Measurements from ENCODE around the gene MPV17L2. TPM values are rescaled to one million over a fixed set of nuclear protein-coding genes. Genes with fewer than 3 reads are reported as not detected.
A peak's percentile ranks its signal among the peaks of the same experiment; 100 is the strongest.

MPV17L2 gene
- total RNA-seq, 4 donors from 2014 or later, result 11.1 to 19.0 (median 15.5) TPM

- Histone ChIP-seq H3K9me3 (no peaks in the 10 kb centered on the region), H3K27me3 (peaks cover 0 to 75% of the 10 kb centered on the region in 2 donors), H3K36me3 (no peaks in the 10 kb centered on the region), H3K4me1 (peaks cover 0 to 31% (median 17%) of the 10 kb centered on the region in 4 donors), H3K4me3 (peak overlapping the region in 3 of 4 donors; percentile 10 to 50 (median 35)), H3K27ac (peak overlapping the region in 2 of 4 donors; percentile 17 to 61)
- 1% methylated on average over 51 to 62 of the region's 81 CpGs for WGBS, 2 donors
- no peak for TF ChIP-seq POLR2A (IDR thresholded peaks at IDR 0.05)
- TF ChIP-seq, protein P1, sequence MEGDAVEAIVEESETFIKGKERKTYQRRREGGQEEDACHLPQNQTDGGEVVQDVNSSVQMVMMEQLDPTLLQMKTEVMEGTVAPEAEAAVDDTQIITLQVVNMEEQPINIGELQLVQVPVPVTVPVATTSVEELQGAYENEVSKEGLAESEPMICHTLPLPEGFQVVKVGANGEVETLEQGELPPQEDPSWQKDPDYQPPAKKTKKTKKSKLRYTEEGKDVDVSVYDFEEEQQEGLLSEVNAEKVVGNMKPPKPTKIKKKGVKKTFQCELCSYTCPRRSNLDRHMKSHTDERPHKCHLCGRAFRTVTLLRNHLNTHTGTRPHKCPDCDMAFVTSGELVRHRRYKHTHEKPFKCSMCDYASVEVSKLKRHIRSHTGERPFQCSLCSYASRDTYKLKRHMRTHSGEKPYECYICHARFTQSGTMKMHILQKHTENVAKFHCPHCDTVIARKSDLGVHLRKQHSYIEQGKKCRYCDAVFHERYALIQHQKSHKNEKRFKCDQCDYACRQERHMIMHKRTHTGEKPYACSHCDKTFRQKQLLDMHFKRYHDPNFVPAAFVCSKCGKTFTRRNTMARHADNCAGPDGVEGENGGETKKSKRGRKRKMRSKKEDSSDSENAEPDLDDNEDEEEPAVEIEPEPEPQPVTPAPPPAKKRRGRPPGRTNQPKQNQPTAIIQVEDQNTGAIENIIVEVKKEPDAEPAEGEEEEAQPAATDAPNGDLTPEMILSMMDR (IDR thresholded peaks at IDR 0.05), result no peak
- TF ChIP-seq EP300 (IDR thresholded peaks at IDR 0.05), result peak in 1 of 2 donors; percentile 23
- DNase-seq (ENCODE audit: low spot score in 2 of 2), result peak; percentile 99
Measured at GRCh38 chr19:18224525-18225354, 31.7 kb downstream of the MPV17L2 start.

- H3K4me1 ChIP-seq, result peaks cover 0 to 31% (median 17%) of the 10 kb centered on the region in 4 donors
- H3K27me3 ChIP-seq, result peaks cover 0 to 75% of the 10 kb centered on the region in 2 donors
- H3K4me3 ChIP-seq, result peak overlapping the region in 1 of 4 donors; percentile 50
- WGBS, 2 donors, result 6 to 8% methylated on average over 14 to 16 of the region's 16 CpGs
- TF ChIP-seq POLR2A (IDR thresholded peaks at IDR 0.05), result no peak
- H3K36me3 ChIP-seq, result no peaks in the 10 kb centered on the region
- no peak for DNase-seq (ENCODE audit: low spot score in 2 of 2)
- H3K27ac ChIP-seq, result peak overlapping the region in 2 of 4 donors; percentile 17 to 46
- H3K9me3 ChIP-seq, result no peaks in the 10 kb centered on the region
Measured at GRCh38 chr19:18225355-18225701, 32.3 kb downstream of the MPV17L2 start.

DNA sequence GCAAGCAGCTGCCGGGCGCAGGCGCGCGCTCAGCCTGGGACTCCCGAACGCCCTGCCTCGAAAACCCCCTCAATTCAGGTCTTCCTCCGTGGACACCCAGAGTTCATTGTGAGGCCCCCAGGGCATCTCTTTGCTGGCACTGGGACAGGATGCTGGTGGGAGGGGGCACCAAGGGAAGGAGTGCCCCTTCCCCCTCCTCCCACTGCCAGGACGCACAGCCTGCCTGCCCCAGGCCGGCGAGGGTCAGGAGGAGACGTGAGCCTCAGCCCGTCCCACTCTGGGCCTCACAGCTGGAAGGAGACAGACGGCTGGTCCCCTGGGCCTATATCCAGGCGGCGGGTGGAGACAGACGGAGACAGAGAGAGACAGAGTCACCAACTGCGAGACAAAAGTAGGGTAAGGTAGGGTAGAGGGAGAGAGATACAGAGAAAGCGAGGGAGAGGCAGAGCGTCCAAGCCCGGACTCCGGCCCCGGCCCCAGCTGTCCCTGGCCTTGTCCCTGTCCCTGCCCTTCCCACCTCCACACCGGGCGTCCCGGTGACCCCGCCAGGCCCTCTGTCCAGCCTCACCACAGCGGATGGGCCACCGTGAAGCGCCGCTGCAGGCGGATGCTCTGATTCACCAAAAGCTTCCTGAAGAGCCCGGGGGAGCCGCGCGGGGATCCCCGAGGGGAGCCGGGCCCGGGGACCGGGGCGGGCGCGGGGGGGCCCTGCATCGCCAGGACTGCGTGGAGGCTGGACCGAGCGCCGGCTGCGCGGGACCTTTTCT lies 32.9 kb downstream of the MPV17L2 start, which contains the start of gene PDE4C:
TSS of gene PDE4C (minus strand) at position 737 of the 767 bp plus-strand sequence. CDS start at position 714, 23 bp downstream.
- H3K36me3 ChIP-seq, result no peaks in the 10 kb centered on the region
- peaks cover 0 to 75% of the 10 kb centered on the region in 2 donors for H3K27me3 ChIP-seq
- DNase-seq (ENCODE audit: low spot score in 2 of 2), result no peak

DNA sequence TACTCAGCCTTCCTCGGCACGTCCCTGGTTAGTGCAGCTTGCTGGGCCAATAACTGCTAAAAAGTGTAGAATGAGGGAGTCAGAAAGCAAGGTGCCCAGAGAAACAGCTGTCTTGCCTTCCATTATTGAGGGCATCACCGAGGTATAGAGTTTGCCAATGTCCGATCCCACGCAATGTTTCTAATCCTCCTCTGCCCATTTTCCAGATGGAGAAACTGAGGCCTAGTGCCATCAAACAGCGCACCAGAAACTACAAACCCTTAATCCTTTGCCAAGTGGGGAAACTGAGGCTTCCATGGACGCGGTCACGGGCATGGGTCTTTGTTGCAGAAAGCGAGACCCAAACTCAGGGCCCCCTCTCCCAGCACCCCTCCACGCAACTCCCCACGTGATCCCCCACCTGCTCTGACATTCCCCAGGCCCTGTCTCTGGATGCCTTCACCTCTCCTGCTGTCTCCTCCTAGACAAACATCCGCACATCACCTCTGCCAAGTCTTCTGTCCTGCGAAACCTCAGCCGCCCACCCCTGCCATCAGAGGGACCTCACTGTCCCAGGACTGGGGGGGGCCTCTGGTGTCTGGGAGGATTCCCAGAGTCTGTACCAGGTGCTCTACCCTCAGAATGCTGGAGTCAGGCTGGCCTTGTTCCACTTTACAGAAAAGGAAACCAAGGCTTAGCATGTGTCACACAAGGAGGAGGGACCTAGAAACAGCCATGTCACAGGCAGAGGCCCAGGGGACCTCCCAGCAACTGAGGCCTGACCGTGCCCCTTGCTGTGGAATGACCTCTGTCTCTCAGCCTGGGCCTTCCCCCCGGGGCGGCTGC lies 34.1 kb downstream of the MPV17L2 start:
- no peak for DNase-seq (ENCODE audit: low spot score in 2 of 2)
- Histone ChIP-seq H3K9me3 (no peaks in the 10 kb centered on the region), H3K36me3 (no peaks in the 10 kb centered on the region), H3K27me3 (peaks cover 0 to 75% of the 10 kb centered on the region in 2 donors), H3K27ac (no peak overlapping the region), H3K4me3 (no peak overlapping the region), H3K4me1 (peaks cover 0 to 36% (median 17%) of the 10 kb centered on the region in 4 donors)
- TF ChIP-seq POLR2A (IDR thresholded peaks at IDR 0.05) (no peak), EP300 (IDR thresholded peaks at IDR 0.05) (no peak)
- TF ChIP-seq, protein P1 (IDR thresholded peaks at IDR 0.05), result no peak
- 76 to 80% methylated on average over 16 of the region's 18 CpGs for WGBS, 2 donors

More for the DNA sequence above, 32.9 kb downstream of the MPV17L2 start, which contains the start of gene PDE4C:
- Histone ChIP-seq H3K4me3 (no peak within 1 kb of the TSS), H3K27ac (peak within 1 kb of the TSS in 2 of 4 donors; percentile 17 to 46), H3K9me3 (no peaks in the 10 kb centered on the region), H3K4me1 (peaks cover 0 to 29% (median 17%) of the 10 kb centered on the region in 4 donors)
- 0 to 3% methylated on average over 31 to 38 of the region's 51 CpGs for WGBS, 2 donors
- TF ChIP-seq, protein P1 (IDR thresholded peaks at IDR 0.05), result no peak
- TF ChIP-seq POLR2A (IDR thresholded peaks at IDR 0.05) (no peak), EP300 (IDR thresholded peaks at IDR 0.05) (no peak)

DNA sequence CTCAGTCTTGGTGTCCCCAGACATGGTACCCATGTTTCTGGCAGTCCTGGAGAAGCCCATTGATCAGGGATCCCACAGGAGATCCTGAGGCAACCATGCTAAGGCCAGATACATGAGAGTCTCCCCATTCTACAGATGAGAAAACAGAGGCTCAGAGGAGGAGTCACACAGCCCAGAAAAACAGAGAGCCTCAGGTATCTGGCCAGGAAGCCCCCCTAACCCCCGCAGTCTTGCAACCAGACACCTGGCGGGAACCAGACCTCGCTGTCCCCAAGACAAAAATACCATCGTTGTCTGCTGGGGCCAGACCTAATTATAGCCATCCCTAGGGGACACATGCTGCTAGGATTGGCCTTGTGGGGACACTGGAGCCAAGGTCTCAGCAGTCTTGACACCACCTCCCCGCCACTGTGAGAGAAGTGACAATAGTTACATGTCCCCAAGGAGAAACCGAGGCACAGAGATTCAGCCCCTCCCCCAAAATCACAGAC lies 34.8 kb downstream of the MPV17L2 start:
- H3K4me1 ChIP-seq, result peaks cover 0 to 36% (median 17%) of the 10 kb centered on the region in 4 donors
- peaks cover 0 to 81% of the 10 kb centered on the region in 2 donors for H3K27me3 ChIP-seq
- H3K36me3 ChIP-seq, result no peaks in the 10 kb centered on the region
- no peak overlapping the region for H3K4me3 ChIP-seq
- peaks cover 0 to 3% (median under 1%) of the 10 kb centered on the region in 4 donors for H3K9me3 ChIP-seq
- TF ChIP-seq, protein P1 (IDR thresholded peaks at IDR 0.05), result no peak
- no peak for TF ChIP-seq EP300 (IDR thresholded peaks at IDR 0.05)
- TF ChIP-seq POLR2A (IDR thresholded peaks at IDR 0.05), result no peak
- no peak for DNase-seq (ENCODE audit: low spot score in 2 of 2)
- 56 to 74% methylated on average over 4 to 6 of the region's 6 CpGs for WGBS, 2 donors
- no peak overlapping the region for H3K27ac ChIP-seq

All from tibial nerve (tissue), 4 donors.